Measurements from ENCODE around the gene NT5C3B.
"Not testable (repeated sequence)": the region's sequence is repeated elsewhere in the genome, so short reads cannot be mapped to it uniquely, and the experiment has no call there.

The NT5C3B gene

DNA sequence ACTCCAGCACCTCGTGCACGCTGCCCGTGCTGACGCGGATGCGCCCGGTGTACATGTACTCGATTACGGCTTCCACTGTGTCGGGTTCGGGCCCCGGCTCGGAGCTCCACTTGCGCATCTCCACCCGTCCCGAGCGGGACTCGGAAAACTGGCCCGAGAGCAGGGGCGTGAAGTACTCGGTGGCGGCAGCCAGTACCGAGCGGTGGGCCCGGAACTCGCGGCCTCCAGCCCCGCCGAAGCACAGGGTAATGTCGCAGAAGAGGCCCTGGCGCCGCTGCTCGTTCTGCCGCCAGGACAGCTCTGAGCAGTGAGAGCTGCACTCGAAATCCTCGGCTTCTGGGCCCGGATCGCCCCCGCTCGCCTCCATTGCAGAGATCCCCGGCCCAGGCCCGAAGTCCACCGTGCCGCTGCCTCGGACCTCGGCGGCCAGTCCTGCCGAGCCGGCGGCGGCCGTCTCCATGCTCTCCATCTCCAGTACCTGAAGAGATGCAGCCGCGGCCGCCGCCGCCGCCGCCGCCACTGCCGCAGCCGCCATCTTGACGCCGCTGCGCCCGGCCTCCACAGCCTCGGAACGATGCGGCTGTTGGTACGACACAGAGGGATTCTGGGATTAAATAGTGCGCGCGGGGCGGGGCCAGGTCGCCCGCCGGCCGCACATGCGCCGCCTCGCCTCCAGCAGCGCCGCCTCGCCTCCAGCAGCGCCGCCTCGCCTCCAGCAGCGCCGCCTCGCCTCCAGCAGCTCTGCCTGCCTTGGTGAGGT, 29.0 kb upstream of the NT5C3B start, which contains the start of gene KLHL11:
Gene KLHL11, minus strand, starts transcription at position 588 of the 760 bp plus-strand sequence. Its CDS starts 53 bp downstream, at position 535.
- peak within 1 kb of the TSS; percentile 77 for H3K9ac ChIP-seq (ENCODE audit: low read length)
- H3K4me3 ChIP-seq (ENCODE audit: low read depth in 1 of 2, low read length in 2 of 2), result peak within 1 kb of the TSS; percentile 81 to 92
- H3K36me3 ChIP-seq (ENCODE audit: insufficient read depth, low read length), result peaks cover 19% of the 10 kb centered on the region
- no peaks in the 10 kb centered on the region for H3K27me3 ChIP-seq (ENCODE audit: control insufficient read depth in 1 of 2, insufficient read depth in 2 of 2, low read length in 2 of 2)
- H3K4me1 ChIP-seq (ENCODE audit: insufficient read depth, low read length), result peaks cover 19% of the 10 kb centered on the region
- H3K27ac ChIP-seq (ENCODE audit: low read depth, low read length), result peak within 1 kb of the TSS; percentile 84
- H3K9me3 ChIP-seq (ENCODE audit: low read length), result no peaks in the 10 kb centered on the region

GRCh38 chr17:41864498-41864835, 28.4 kb upstream of the NT5C3B start:
- Histone ChIP-seq H3K36me3 (ENCODE audit: insufficient read depth, low read length) (peaks cover 18% of the 10 kb centered on the region), H3K27me3 (ENCODE audit: control insufficient read depth in 1 of 2, insufficient read depth in 2 of 2, low read length in 2 of 2) (no peaks in the 10 kb centered on the region), H3K9me3 (ENCODE audit: low read length) (no peaks in the 10 kb centered on the region), H3K4me3 (ENCODE audit: low read depth in 1 of 2, low read length in 2 of 2) (peak overlapping the region; percentile 81 to 92), H3K27ac (ENCODE audit: low read depth, low read length) (peak overlapping the region; percentile 84), H3K9ac (ENCODE audit: low read length) (peak overlapping the region; percentile 77), H3K4me1 (ENCODE audit: insufficient read depth, low read length) (peaks cover 19% of the 10 kb centered on the region)

- H3K27ac ChIP-seq (ENCODE audit: low read depth, low read length), result no peak overlapping the region
- peaks cover 9% of the 10 kb centered on the region for H3K36me3 ChIP-seq (ENCODE audit: insufficient read depth, low read length)
- H3K4me1 ChIP-seq (ENCODE audit: insufficient read depth, low read length), result peaks cover 19% of the 10 kb centered on the region
- no peaks in the 10 kb centered on the region for H3K27me3 ChIP-seq (ENCODE audit: control insufficient read depth in 1 of 2, insufficient read depth in 2 of 2, low read length in 2 of 2)
- H3K9me3 ChIP-seq (ENCODE audit: low read length), result no peaks in the 10 kb centered on the region
- H3K4me3 ChIP-seq (ENCODE audit: low read depth in 1 of 2, low read length in 2 of 2), result peak overlapping the region; percentile 20 to 81
- H3K9ac ChIP-seq (ENCODE audit: low read length), result peak overlapping the region; percentile 77
These were observed 27.2 kb upstream of the NT5C3B start for GRCh38 chr17:41863074-41863848.

DNA sequence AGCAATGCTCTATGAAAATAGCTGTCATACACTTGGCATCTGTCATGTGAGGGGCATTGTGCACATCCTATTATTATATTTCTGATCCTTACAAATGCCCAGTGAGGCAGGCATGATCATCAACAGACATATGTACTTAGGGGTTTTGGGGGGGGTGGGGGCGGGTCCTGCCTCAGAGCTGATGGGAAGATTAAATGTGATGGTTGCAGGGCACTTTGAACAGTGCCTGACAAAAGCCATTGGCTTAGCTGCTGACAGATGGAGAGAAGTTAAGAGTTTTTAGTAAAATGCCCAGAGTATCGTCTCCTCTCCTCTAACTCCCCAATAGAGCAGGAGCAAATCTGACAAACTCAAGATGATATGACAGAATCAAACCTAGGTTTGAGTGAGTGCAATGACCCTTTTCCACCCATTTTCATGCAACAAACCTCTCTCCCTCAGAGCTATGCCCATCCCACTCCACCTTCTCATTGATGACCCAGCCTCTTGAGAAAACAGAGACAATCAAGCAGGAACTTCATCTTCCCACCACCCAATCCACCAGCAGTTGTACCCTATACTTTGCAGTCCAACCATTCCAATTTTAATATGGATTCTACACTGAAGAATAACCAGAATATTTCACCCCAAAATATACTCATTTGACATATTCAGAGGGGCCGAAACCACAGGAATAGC, 24.4 kb upstream of the NT5C3B start:
- Histone ChIP-seq H3K9ac (ENCODE audit: low read length) (no peak overlapping the region), H3K27me3 (ENCODE audit: control insufficient read depth in 1 of 2, insufficient read depth in 2 of 2, low read length in 2 of 2) (no peaks in the 10 kb centered on the region), H3K4me3 (ENCODE audit: low read depth in 1 of 2, low read length in 2 of 2) (no peak overlapping the region), H3K4me1 (ENCODE audit: insufficient read depth, low read length) (peaks cover 19% of the 10 kb centered on the region), H3K9me3 (ENCODE audit: low read length) (no peaks in the 10 kb centered on the region), H3K36me3 (ENCODE audit: insufficient read depth, low read length) (no peaks in the 10 kb centered on the region), H3K27ac (ENCODE audit: low read depth, low read length) (no peak overlapping the region)

GRCh38 chr17:41851382-41851781, 15.3 kb upstream of the NT5C3B start:
- Histone ChIP-seq H3K4me1 (ENCODE audit: insufficient read depth, low read length) (peaks cover 20% of the 10 kb centered on the region), H3K36me3 (ENCODE audit: insufficient read depth, low read length) (peaks cover 17% of the 10 kb centered on the region)
- H3K4me3 ChIP-seq (ENCODE audit: low read depth in 1 of 2, low read length in 2 of 2); H3K27me3 ChIP-seq (ENCODE audit: control insufficient read depth in 1 of 2, insufficient read depth in 2 of 2, low read length in 2 of 2); H3K27ac ChIP-seq (ENCODE audit: low read depth, low read length); H3K9ac ChIP-seq (ENCODE audit: low read length); H3K9me3 ChIP-seq (ENCODE audit: low read length): not testable (repeated sequence)

DNA sequence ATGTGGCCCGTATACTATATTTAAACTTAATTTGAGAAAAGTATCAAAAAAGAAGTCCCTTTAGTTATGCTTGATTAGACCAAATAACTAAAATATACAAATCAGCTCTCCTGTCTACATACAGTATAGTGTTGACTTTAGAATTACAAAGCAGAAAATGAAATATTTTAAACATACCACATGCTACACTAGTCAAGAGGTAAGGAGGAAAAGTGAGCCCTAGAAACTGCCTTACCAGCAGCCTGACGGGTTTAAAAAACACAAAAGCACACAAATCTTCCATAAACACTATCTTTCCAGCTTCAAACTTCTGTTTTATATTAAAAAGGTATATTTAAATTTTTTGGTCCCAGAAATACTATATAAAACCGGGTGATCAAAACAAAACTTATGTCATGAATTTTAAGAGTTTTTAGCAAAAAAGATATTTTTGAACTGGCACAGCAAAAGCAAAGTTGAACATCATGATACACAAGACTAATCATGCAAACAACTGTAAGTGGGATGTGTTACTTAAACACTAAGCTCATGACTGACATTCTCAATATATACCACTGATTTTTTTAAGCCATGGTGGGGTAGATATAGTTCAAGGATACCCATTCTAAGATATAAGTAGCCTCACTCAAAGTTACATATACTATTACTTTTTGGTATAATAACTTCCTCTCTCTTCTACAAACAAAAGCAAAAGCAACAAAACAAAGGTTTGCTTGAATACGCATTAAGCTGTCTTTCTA, 13.4 kb upstream of the NT5C3B start:
- Histone ChIP-seq H3K27me3 (ENCODE audit: control insufficient read depth in 1 of 2, insufficient read depth in 2 of 2, low read length in 2 of 2) (no peaks in the 10 kb centered on the region), H3K9ac (ENCODE audit: low read length) (no peak overlapping the region), H3K27ac (ENCODE audit: low read depth, low read length) (no peak overlapping the region), H3K9me3 (ENCODE audit: low read length) (no peaks in the 10 kb centered on the region), H3K4me3 (ENCODE audit: low read depth in 1 of 2, low read length in 2 of 2) (no peak overlapping the region), H3K36me3 (ENCODE audit: insufficient read depth, low read length) (peaks cover 13% of the 10 kb centered on the region), H3K4me1 (ENCODE audit: insufficient read depth, low read length) (peaks cover 20% of the 10 kb centered on the region)

GRCh38 chr17:41848788-41849187, 12.8 kb upstream of the NT5C3B start:
- H3K27ac ChIP-seq (ENCODE audit: low read depth, low read length), result no peak overlapping the region
- H3K36me3 ChIP-seq (ENCODE audit: insufficient read depth, low read length), result peaks cover 7% of the 10 kb centered on the region
- peaks cover 20% of the 10 kb centered on the region for H3K4me1 ChIP-seq (ENCODE audit: insufficient read depth, low read length)
- H3K9ac ChIP-seq (ENCODE audit: low read length), result no peak overlapping the region
- H3K9me3 ChIP-seq (ENCODE audit: low read length), result no peaks in the 10 kb centered on the region
- no peaks in the 10 kb centered on the region for H3K27me3 ChIP-seq (ENCODE audit: control insufficient read depth in 1 of 2, insufficient read depth in 2 of 2, low read length in 2 of 2)
- no peak overlapping the region for H3K4me3 ChIP-seq (ENCODE audit: low read depth in 1 of 2, low read length in 2 of 2)

- Histone ChIP-seq H3K9ac (ENCODE audit: low read length) (no peak overlapping the region), H3K27me3 (ENCODE audit: control insufficient read depth in 1 of 2, insufficient read depth in 2 of 2, low read length in 2 of 2) (no peaks in the 10 kb centered on the region), H3K4me1 (ENCODE audit: insufficient read depth, low read length) (peaks cover 16% of the 10 kb centered on the region), H3K4me3 (ENCODE audit: low read depth in 1 of 2, low read length in 2 of 2) (no peak overlapping the region), H3K36me3 (ENCODE audit: insufficient read depth, low read length) (no peaks in the 10 kb centered on the region), H3K27ac (ENCODE audit: low read depth, low read length) (no peak overlapping the region), H3K9me3 (ENCODE audit: low read length) (no peaks in the 10 kb centered on the region)
These were observed 8.9 kb upstream of the NT5C3B start for GRCh38 chr17:41844971-41845370.

- H3K4me1 ChIP-seq (ENCODE audit: insufficient read depth, low read length); H3K36me3 ChIP-seq (ENCODE audit: insufficient read depth, low read length); H3K9ac ChIP-seq (ENCODE audit: low read length); H3K9me3 ChIP-seq (ENCODE audit: low read length); H3K27ac ChIP-seq (ENCODE audit: low read depth, low read length); H3K4me3 ChIP-seq (ENCODE audit: low read depth in 1 of 2, low read length in 2 of 2); H3K27me3 ChIP-seq (ENCODE audit: control insufficient read depth in 1 of 2, insufficient read depth in 2 of 2, low read length in 2 of 2): not testable (repeated sequence)
These were observed 4.7 kb upstream of the NT5C3B start for GRCh38 chr17:41840781-41841180.

GRCh38 chr17:41839448-41839847, 3.4 kb upstream of the NT5C3B start:
- H3K27me3 ChIP-seq (ENCODE audit: control insufficient read depth in 1 of 2, insufficient read depth in 2 of 2, low read length in 2 of 2); H3K9ac ChIP-seq (ENCODE audit: low read length); H3K4me1 ChIP-seq (ENCODE audit: insufficient read depth, low read length); H3K36me3 ChIP-seq (ENCODE audit: insufficient read depth, low read length); H3K27ac ChIP-seq (ENCODE audit: low read depth, low read length); H3K9me3 ChIP-seq (ENCODE audit: low read length); H3K4me3 ChIP-seq (ENCODE audit: low read depth in 1 of 2, low read length in 2 of 2): not testable (repeated sequence)

All from muscle layer of colon (tissue), 2 donors.